Body of pancreas (tissue), 4 donors: Measurements from ENCODE around the gene NECTIN2. TPM values are rescaled to one million over a fixed set of nuclear protein-coding genes. Genes with fewer than 3 reads are reported as not detected.
"Not testable (repeated sequence)": the region's sequence is repeated elsewhere in the genome, so short reads cannot be mapped to it uniquely, and the experiment has no call there.

Experiments
- ATAC-seq: fragments of 150-250 bp; one replicate; pipeline ENCODE4 v1.9.1; 2016
- DNase-seq, 4 donors: peaks; one replicate each; pipeline ENCODE4 v3.0.0-alpha.2; 2019
- H3K27ac ChIP-seq, 4 donors: fragments of 200-600 bp; sonication (generic); 1 replicate in 3 of 4; 2 replicates in 1 of 4; pipeline versions ENCODE4 v1.5.1 to v1.6.1; 2016 to 2019; ENCODE audit warnings: mild to moderate bottlenecking in 1 of 4, mixed read lengths in 1 of 4, moderate library complexity in 1 of 4
- H3K27me3 ChIP-seq, 2 donors: fragments of 200-600 bp; sonication (generic); one replicate each; pipeline ENCODE4 v1.6.0; 2016; ENCODE audit warnings: mild to moderate bottlenecking in 1 of 2
- H3K36me3 ChIP-seq, 2 donors: fragments of 200-600 bp; sonication (generic); replicated peaks in 1 of 2; 2 replicates each; pipeline ENCODE4 v1.5.1; 2016; ENCODE audit warnings: low read depth in 2 of 2; ENCODE audit not compliant: insufficient read depth in 1 of 2
- H3K4me1 ChIP-seq: fragments of 200-600 bp; sonication (generic); one replicate; pipeline ENCODE4 v1.6.0; 2016
- H3K4me3 ChIP-seq, 2 donors: fragments of 200-600 bp; sonication (generic); 1 replicate in 1 of 2; 2 replicates in 1 of 2; pipeline ENCODE4 v1.5.1; 2016 to 2019
- H3K9me3 ChIP-seq, 3 donors: fragments of 200-600 bp; sonication (generic); 1 replicate in 2 of 3; 2 replicates in 1 of 3; pipeline ENCODE4 v1.5.1; 2016
- POLR2A ChIP-seq, 3 donors: fragments of 450-650 bp; IDR thresholded peaks; one replicate each; pipeline ENCODE4 v1.6.1; 2016; ENCODE audit warnings: antibody characterized with exemption in 3 of 3, mild to moderate bottlenecking in 2 of 3
- WGBS, 2 donors: methylation state at CpG; one replicate each; pipeline ENCODE4 v1.1.5; 2017; 5-methylcytosine and 5-hydroxymethylcytosine counted together
- intact Hi-C: fragments of 100-400 bp; cut with DNase I; formaldehyde crosslinking; loops from one replicate; pipeline ENCODE4 v1.15.1; 2023
- total RNA-seq, 2 donors: library from RNA; depleted of rRNA; stranded (reverse); fragments of >200 nt; gene quantifications; one replicate each; pipeline ENCODE4 v1.1.0, GENCODE V29; 2016
- TF ChIP-seq, protein P1 (sequence below), 7 experiments: fragments of 450-650 bp in 4 of 7; fragments of 200-600 bp in 3 of 7; sonication (generic) in 3 of 7; IDR thresholded peaks; one replicate each; pipeline ENCODE4 v1.5.1; 2016 to 2019; ENCODE audit warnings: antibody characterized with exemption in 7 of 7

NECTIN2 gene
- total RNA-seq, 2 donors from 2014 or later = 54.0 to 137 TPM

DNA sequence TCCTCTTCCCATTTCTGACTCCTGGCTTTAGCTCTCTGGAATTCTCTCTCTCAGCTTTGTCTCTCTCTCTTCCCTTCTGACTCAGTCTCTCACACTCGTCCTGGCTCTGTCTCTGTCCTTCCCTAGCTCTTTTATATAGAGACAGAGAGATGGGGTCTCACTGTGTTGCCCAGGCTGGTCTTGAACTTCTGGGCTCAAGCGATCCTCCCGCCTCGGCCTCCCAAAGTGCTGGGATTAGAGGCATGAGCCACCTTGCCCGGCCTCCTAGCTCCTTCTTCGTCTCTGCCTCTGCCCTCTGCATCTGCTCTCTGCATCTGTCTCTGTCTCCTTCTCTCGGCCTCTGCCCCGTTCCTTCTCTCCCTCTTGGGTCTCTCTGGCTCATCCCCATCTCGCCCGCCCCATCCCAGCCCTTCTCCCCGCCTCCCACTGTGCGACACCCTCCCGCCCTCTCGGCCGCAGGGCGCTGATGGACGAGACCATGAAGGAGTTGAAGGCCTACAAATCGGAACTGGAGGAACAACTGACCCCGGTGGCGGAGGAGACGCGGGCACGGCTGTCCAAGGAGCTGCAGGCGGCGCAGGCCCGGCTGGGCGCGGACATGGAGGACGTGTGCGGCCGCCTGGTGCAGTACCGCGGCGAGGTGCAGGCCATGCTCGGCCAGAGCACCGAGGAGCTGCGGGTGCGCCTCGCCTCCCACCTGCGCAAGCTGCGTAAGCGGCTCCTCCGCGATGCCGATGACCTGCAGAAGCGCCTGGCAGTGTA lies 62.2 kb downstream of the NECTIN2 start:
- no peak for TF ChIP-seq POLR2A (IDR thresholded peaks at IDR 0.05)
- TF ChIP-seq, protein P1, sequence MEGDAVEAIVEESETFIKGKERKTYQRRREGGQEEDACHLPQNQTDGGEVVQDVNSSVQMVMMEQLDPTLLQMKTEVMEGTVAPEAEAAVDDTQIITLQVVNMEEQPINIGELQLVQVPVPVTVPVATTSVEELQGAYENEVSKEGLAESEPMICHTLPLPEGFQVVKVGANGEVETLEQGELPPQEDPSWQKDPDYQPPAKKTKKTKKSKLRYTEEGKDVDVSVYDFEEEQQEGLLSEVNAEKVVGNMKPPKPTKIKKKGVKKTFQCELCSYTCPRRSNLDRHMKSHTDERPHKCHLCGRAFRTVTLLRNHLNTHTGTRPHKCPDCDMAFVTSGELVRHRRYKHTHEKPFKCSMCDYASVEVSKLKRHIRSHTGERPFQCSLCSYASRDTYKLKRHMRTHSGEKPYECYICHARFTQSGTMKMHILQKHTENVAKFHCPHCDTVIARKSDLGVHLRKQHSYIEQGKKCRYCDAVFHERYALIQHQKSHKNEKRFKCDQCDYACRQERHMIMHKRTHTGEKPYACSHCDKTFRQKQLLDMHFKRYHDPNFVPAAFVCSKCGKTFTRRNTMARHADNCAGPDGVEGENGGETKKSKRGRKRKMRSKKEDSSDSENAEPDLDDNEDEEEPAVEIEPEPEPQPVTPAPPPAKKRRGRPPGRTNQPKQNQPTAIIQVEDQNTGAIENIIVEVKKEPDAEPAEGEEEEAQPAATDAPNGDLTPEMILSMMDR (IDR thresholded peaks at IDR 0.05) = no peak
- DNase-seq (no peak), ATAC-seq (no peak)
- Histone ChIP-seq H3K27ac (no peak overlapping the region), H3K27me3 (peaks cover 0 to 11% of the 10 kb centered on the region in 2 donors), H3K4me1 (peaks cover 34% of the 10 kb centered on the region), H3K9me3 (no peaks in the 10 kb centered on the region), H3K36me3 (no peaks in the 10 kb centered on the region), H3K4me3 (no peak overlapping the region)
- intact Hi-C loops = loop anchor here (5.0 kb wide), 1 partner anchor 34 kb away; the partner anchor contains the start of gene APOC4
- WGBS, 2 donors = 88 to 89% methylated on average over 18 to 39 of the region's 46 CpGs

DNA sequence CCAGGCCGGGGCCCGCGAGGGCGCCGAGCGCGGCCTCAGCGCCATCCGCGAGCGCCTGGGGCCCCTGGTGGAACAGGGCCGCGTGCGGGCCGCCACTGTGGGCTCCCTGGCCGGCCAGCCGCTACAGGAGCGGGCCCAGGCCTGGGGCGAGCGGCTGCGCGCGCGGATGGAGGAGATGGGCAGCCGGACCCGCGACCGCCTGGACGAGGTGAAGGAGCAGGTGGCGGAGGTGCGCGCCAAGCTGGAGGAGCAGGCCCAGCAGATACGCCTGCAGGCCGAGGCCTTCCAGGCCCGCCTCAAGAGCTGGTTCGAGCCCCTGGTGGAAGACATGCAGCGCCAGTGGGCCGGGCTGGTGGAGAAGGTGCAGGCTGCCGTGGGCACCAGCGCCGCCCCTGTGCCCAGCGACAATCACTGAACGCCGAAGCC lies 62.8 kb downstream of the NECTIN2 start:
- TF ChIP-seq, protein P1 (IDR thresholded peaks at IDR 0.05) = no peak
- TF ChIP-seq POLR2A (IDR thresholded peaks at IDR 0.05) = no peak
- intact Hi-C loops = loop anchor here (5.0 kb wide), 1 partner anchor 33 kb away; the partner anchor contains the start of gene APOC4
- no peak for ATAC-seq
- 92% methylated on average over 28 of the region's 44 CpGs; no CpG with 5 or more reads in 1 of the 2 donors for WGBS, 2 donors
- Histone ChIP-seq H3K27me3 (peaks cover 0 to 11% of the 10 kb centered on the region in 2 donors), H3K36me3 (no peaks in the 10 kb centered on the region), H3K4me1 (peaks cover 28% of the 10 kb centered on the region), H3K4me3 (no peak overlapping the region), H3K27ac (no peak overlapping the region), H3K9me3 (no peaks in the 10 kb centered on the region)
- no peak for DNase-seq

DNA sequence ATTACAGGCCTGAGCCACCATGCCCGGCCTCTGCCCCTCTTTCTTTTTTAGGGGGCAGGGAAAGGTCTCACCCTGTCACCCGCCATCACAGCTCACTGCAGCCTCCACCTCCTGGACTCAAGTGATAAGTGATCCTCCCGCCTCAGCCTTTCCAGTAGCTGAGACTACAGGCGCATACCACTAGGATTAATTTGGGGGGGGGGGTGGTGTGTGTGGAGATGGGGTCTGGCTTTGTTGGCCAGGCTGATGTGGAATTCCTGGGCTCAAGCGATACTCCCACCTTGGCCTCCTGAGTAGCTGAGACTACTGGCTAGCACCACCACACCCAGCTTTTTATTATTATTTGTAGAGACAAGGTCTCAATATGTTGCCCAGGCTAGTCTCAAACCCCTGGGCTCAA lies 63.7 kb downstream of the NECTIN2 start:
- ATAC-seq (no peak), DNase-seq (no peak)
- Histone ChIP-seq H3K27ac (no peak overlapping the region), H3K9me3 (no peaks in the 10 kb centered on the region), H3K36me3 (no peaks in the 10 kb centered on the region), H3K4me3 (no peak overlapping the region), H3K27me3 (peaks cover 0 to 11% of the 10 kb centered on the region in 2 donors), H3K4me1 (peaks cover 26% of the 10 kb centered on the region)
- TF ChIP-seq POLR2A (IDR thresholded peaks at IDR 0.05) = no peak
- TF ChIP-seq, protein P1 (IDR thresholded peaks at IDR 0.05) = no peak
- intact Hi-C loops = loop anchor here (5.0 kb wide), 1 partner anchor 33 kb away; the partner anchor contains the start of gene APOC4
- WGBS, 2 donors = 72 to 92% methylated on average over 4 to 5 of the region's 5 CpGs

DNA sequence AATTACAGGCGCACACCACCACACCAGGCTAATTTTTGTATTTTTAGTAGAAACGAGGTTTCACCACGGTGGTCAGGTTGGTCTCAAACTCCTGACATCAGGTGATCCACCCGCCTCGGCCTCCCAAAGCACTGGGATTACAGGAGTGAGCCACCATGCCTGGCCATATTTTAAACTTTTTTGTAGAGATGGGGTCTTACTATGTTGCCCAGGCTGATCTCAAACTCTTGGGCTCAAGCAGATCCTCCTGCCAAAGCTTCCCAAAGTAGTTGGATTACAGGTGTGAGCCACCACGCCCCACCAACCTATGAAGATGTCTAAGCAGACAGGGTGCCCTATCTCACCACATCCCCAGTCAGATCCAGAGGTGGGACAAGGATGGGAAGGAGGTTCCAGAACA lies 65.8 kb downstream of the NECTIN2 start:
- ATAC-seq, H3K4me3 ChIP-seq, H3K36me3 ChIP-seq, intact Hi-C loops, H3K9me3 ChIP-seq, H3K27me3 ChIP-seq, DNase-seq, H3K27ac ChIP-seq: not testable (repeated sequence)
- H3K4me1 ChIP-seq = peaks cover 13% of the 10 kb centered on the region
- 60 to 70% methylated on average over 5 to 6 of the region's 6 CpGs for WGBS, 2 donors

DNA sequence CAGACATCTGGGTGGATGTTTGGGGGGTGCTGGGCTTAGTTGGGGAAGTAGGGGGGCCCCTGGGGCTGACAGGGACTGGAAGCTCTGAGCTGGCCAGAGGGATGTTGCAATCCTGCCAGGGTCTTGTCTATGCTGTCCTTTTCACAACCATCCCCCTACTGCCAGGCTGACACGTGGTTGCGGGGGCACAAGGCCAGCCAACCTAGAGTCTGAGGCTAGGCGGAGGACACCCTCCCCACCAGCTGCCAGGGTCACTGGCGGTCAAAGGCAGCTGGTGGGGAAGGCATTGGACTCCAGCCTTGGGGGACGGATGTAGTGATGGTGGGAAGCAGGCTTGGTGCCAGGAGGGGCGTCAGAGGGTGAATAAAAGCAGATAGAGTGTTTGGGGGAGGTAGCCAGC lies 66.8 kb downstream of the NECTIN2 start:
- H3K27me3 ChIP-seq = no peaks in the 10 kb centered on the region
- H3K36me3 ChIP-seq = no peaks in the 10 kb centered on the region
- H3K9me3 ChIP-seq = no peaks in the 10 kb centered on the region
- TF ChIP-seq, protein P1 (IDR thresholded peaks at IDR 0.05) = no peak
- TF ChIP-seq POLR2A (IDR thresholded peaks at IDR 0.05) = no peak
- intact Hi-C loops = no loop called here
- no peak overlapping the region for H3K4me3 ChIP-seq
- H3K4me1 ChIP-seq = peaks cover 13% of the 10 kb centered on the region
- DNase-seq (peak in 1 of 4 donors; percentile 73), ATAC-seq (no peak)
- H3K27ac ChIP-seq = no peak overlapping the region
- 26 to 29% methylated on average over 6 of the region's 6 CpGs for WGBS, 2 donors

DNA sequence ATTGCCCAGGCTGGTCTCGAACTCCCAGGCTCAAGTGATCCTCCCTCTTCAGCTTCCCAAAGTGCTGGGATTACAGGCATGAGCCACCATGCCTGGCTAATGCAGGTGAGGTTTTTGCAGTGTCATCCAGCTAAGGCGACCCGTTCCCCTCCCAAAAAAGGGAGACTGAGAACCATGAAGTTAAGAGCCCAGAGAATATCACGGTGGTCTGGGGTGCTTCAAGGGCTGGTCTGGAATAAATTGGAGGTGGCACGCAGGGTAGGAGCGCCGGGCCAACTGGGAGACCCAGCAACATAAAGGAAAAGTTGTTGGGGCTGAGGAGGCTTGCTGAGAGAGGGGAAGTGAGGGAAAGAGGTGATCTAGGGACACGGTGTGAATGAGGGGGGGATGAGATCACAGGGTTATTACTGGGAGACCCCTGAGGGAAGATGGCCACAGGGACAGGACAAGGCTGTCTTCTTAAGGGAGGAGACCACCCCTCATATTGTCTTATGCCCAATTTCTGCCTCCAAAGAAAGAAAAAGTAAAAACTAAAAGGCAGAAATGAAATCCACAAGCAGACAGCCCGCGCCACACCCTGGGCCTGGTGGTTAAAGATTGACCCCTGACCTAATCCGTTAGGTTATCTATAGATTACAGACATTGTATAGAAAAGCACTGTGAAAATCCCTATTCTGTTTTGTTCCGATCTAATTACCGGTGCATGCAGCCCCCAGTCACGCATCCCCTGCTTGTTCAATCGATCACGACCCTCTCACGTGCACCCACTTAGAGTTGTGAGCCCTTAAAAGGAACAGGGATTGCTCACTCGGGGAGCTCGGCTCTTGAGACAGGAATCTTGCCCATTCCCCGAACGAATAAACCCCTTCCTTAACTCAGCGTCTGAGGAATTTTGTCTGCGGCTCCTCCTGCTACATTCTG lies 67.7 kb downstream of the NECTIN2 start:
- intact Hi-C loops, H3K27ac ChIP-seq, H3K4me3 ChIP-seq, DNase-seq, ATAC-seq, H3K27me3 ChIP-seq, H3K9me3 ChIP-seq, H3K36me3 ChIP-seq: not testable (repeated sequence)
- 50 to 57% methylated on average over 20 to 23 of the region's 23 CpGs for WGBS, 2 donors
- peaks cover 13% of the 10 kb centered on the region for H3K4me1 ChIP-seq
